ENCODE results near the gene BHLHE40. TPM values are rescaled to one million over a fixed set of nuclear protein-coding genes. Genes with fewer than 3 reads are reported as not detected.
A peak's percentile ranks its signal among the peaks of the same experiment; 100 is the strongest.

BHLHE40 gene
- polyA plus RNA-seq, 1 of the 3 experiments (the other 2 are of a cell fraction), result 62.2 TPM

- no peak for TF ChIP-seq POLR2AphosphoS5 (IDR thresholded peaks at IDR 0.05; ENCODE audit: low read depth, low read length)
- peak; percentile 58 for TF ChIP-seq TCF12 (IDR thresholded peaks at IDR 0.05)
- TF ChIP-seq MAX (IDR thresholded peaks at IDR 0.05; ENCODE audit: low read depth), result no peak
- TF ChIP-seq YY1 (IDR thresholded peaks at IDR 0.05; ENCODE audit: low read depth), result no peak
- no peak for TF ChIP-seq IRF3 (IDR thresholded peaks at IDR 0.05; ENCODE audit: low read depth, low read length)
- TF ChIP-seq FOXJ3 (CRISPR knock-in tag; IDR thresholded peaks at IDR 0.05), result no peak
- TF ChIP-seq SIN3A (IDR thresholded peaks at IDR 0.05; ENCODE audit: borderline replicate concordance, low read depth, low read length), result no peak
- TF ChIP-seq TAF1 (IDR thresholded peaks at IDR 0.05; ENCODE audit: borderline replicate concordance, low read depth, low read length), result no peak
- no peak for TF ChIP-seq EP300 (IDR thresholded peaks at IDR 0.05; ENCODE audit: borderline replicate concordance in 1 of 2, low read depth in 1 of 2, low read length in 1 of 2)
- peak; percentile 47 for TF ChIP-seq PBX3 (IDR thresholded peaks at IDR 0.05)
- no peak for TF ChIP-seq JUND (IDR thresholded peaks at IDR 0.05)
- TF ChIP-seq GATA2 (CRISPR knock-in tag; IDR thresholded peaks at IDR 0.05), result no peak
- no peak for TF ChIP-seq CTCF (IDR thresholded peaks at IDR 0.05)
- TF ChIP-seq EZH2phosphoT487 (IDR thresholded peaks at IDR 0.05; ENCODE audit: borderline replicate concordance, low read depth), result no peak
- TF ChIP-seq FOSL2 (IDR thresholded peaks at IDR 0.05; ENCODE audit: borderline replicate concordance, low read depth), result 0 out of 2 replicates have a peak, but pooled peaks have one; percentile 13
- no peak for TF ChIP-seq CHD2 (IDR thresholded peaks at IDR 0.05; ENCODE audit: low read length, partially characterized antibody)
- TF ChIP-seq MEF2A (IDR thresholded peaks at IDR 0.05; ENCODE audit: borderline replicate concordance, low read depth), result no peak
- no peak for TF ChIP-seq USF1 (IDR thresholded peaks at IDR 0.05; ENCODE audit: borderline replicate concordance, low read depth)
- no peak for TF ChIP-seq ELF1 (IDR thresholded peaks at IDR 0.05)
- no peak for TF ChIP-seq NRF1 (IDR thresholded peaks at IDR 0.05; ENCODE audit: low read depth, low read length)
- no peak for TF ChIP-seq GABPA (IDR thresholded peaks at IDR 0.05; ENCODE audit: low read depth)
- Histone ChIP-seq H3K27ac (ENCODE audit: low read depth in 2 of 2, low read length in 1 of 2) (no peak overlapping the region), H3K9me2 (no peaks in the 10 kb centered on the region), H3K36me3 (replicated peaks in 1 of 2; ENCODE audit: control insufficient read depth in 1 of 2, insufficient read depth in 2 of 2, low read length in 1 of 2) (no peaks in the 10 kb centered on the region), H4K20me1 (ENCODE audit: insufficient read depth) (no peaks in the 10 kb centered on the region), H3K9ac (no peak overlapping the region), H3K4me3 (ENCODE audit: low read depth in 2 of 2, low read length in 1 of 2) (no peak overlapping the region), H3K79me2 (ENCODE audit: insufficient read depth) (no peaks in the 10 kb centered on the region), H3K4me2 (no peak overlapping the region), H3K9me3 (no peaks in the 10 kb centered on the region), H2AFZ (ENCODE audit: low read depth) (no peak overlapping the region), H3K27me3 (ENCODE audit: insufficient read depth) (no peaks in the 10 kb centered on the region), H3K4me1 (ENCODE audit: control insufficient read depth in 1 of 2, insufficient read depth in 2 of 2, low read depth in 1 of 2, low read length in 1 of 2) (peaks cover 1 to 13% of the 10 kb centered on the region in 2 experiments; a peak in 1 of 4 replicates), H3F3A (replicated peaks; ENCODE audit: insufficient read depth) (peaks cover 6% of the 10 kb centered on the region)
- WGBS (ENCODE audit: low lambda C conversion rate), result 57% methylated on average over 11 of the region's 11 CpGs
- ChIA-PET CTCF (interaction anchor here (0.7 to 2.8 kb wide), 6 partner anchors 10 to 305 kb away, joined by 3 to 12 read pairs (median 4); partner anchors contain the start of gene BHLHE40), POLR2A (no interaction called here)
- DNase-seq, result no peak
Observed at GRCh38 chr3:5016211-5017161, 37.2 kb downstream of the BHLHE40 start.
